ENCODE data around the gene APBA1.

DNA sequence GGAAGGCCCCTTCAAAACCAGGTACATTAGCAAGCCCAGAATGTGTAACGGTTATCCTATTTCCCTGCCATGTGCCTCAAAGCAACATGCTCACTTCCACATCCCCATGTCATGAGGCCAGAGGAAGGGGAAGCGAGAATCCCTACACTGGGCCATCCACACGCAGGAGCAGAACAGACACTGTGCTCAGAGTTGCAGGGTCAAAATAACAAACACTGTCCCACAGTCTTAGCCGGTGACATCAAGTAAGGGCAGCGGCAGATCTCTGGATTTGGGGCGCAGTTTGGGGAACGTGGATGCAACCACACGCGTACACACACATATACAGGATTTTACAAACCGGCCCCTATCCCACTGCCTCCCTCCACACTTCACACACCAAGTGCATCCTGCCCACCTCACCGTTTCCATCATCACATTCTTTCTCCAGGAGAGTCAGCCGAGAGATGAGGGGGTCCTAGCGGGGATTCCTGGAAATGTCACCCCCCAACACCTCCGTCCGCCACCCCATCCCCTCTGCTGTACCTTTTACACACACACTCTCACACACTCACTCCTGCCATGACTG is 776 bp downstream of the APBA1 start:
- peak in 1 of 2 donors; percentile 15 for TF ChIP-seq POLR2AphosphoS5 (IDR thresholded peaks at IDR 0.05)
- TF ChIP-seq, protein P1, sequence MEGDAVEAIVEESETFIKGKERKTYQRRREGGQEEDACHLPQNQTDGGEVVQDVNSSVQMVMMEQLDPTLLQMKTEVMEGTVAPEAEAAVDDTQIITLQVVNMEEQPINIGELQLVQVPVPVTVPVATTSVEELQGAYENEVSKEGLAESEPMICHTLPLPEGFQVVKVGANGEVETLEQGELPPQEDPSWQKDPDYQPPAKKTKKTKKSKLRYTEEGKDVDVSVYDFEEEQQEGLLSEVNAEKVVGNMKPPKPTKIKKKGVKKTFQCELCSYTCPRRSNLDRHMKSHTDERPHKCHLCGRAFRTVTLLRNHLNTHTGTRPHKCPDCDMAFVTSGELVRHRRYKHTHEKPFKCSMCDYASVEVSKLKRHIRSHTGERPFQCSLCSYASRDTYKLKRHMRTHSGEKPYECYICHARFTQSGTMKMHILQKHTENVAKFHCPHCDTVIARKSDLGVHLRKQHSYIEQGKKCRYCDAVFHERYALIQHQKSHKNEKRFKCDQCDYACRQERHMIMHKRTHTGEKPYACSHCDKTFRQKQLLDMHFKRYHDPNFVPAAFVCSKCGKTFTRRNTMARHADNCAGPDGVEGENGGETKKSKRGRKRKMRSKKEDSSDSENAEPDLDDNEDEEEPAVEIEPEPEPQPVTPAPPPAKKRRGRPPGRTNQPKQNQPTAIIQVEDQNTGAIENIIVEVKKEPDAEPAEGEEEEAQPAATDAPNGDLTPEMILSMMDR (IDR thresholded peaks at IDR 0.05), result no peak
- TF ChIP-seq POLR2A (IDR thresholded peaks at IDR 0.05; ENCODE audit: low read depth), result no peak
- TF ChIP-seq EP300 (IDR thresholded peaks at IDR 0.05), result no peak

Measured in esophagus muscularis mucosa (tissue), 4 donors.